Fibroblast of skin of left biceps (primary cell): ENCODE results near the gene TNFSF12.

ENCODE experiments used
- DNase-seq, 2 experiments: peaks; one replicate each; pipeline ENCODE4 v3.0.0-alpha.2; 2013; ENCODE audit warnings: low read depth in 2 of 2

Gene TNFSF12

DNA sequence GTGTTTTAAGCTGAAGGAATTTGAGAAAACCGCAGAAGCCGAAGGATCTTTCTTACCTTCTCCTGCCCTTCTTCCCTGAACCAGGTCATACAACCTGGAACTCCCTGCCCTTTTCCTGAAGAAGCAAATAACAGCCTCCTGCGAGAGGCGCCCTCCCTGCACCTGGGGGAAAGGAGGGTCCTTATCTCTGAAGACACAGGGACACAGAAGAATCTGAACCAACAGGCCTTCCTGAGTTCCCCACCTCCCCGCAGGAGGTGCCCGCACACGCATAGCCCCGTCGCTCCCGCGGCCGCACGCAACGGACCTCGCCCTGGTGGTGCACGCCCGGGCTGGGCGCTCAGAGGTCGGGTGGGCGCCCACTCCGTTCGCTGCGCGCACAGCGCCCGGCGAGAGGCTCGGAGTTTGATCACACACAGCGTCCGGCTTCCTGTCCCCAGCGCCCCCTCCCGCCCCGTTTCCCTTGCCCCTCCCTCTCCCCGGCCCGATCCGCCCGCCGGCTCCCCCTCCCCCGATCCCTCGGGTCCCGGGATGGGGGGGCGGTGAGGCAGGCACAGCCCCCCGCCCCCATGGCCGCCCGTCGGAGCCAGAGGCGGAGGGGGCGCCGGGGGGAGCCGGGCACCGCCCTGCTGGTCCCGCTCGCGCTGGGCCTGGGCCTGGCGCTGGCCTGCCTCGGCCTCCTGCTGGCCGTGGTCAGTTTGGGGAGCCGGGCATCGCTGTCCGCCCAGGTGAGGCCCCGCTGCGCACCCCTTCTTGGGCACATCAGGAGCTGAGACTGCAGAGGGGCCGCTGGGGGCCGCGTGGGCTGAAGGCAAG is at the start of gene TNFSF12:
Gene TNFSF12, plus strand, starts transcription at position 474 of the 816 bp plus-strand sequence. Its CDS starts 96 bp downstream, at position 570.
- DNase-seq: no peak

DNA sequence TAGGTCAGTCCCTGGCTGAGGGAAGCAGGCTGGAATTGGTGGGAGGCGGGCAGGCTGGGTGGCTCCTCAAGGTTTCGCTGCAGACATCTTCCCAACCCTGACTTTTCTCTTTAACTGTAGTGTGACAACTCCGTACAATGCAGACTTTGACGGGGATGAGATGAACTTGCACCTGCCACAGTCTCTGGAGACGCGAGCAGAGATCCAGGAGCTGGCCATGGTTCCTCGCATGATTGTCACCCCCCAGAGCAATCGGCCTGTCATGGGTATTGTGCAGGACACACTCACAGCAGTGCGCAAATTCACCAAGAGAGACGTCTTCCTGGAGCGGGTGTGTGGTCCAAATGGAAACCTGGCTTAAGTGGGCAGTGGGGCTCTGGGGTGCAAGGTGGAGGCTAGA is 49.7 kb upstream of the TNFSF12 start:
- no peak for DNase-seq

GRCh38 chr17:7501729-7502128 is 47.1 kb upstream of the TNFSF12 start:
- no peak for DNase-seq

- DNase-seq: no peak
These were observed 46.5 kb upstream of the TNFSF12 start for GRCh38 chr17:7502171-7502847.

DNA sequence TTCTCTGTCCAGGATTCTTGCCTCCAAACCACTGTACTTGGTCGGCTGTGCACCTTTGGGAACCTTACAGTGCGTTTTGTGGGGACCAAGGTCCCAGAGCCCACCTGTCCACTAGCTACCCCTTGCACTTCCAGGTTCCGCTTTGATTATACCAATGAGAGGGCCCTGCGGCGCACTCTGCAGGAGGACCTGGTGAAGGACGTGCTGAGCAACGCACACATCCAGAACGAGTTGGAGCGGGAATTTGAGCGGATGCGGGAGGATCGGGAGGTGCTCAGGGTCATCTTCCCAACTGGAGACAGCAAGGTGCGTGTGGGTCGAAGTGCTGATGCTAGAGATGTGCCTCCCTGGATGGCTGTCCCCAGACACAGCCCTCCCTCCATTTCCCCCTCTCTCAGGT is 45.9 kb upstream of the TNFSF12 start:
- DNase-seq: no peak

- no peak for DNase-seq
These were observed 45.3 kb upstream of the TNFSF12 start for GRCh38 chr17:7503521-7503920.

DNA sequence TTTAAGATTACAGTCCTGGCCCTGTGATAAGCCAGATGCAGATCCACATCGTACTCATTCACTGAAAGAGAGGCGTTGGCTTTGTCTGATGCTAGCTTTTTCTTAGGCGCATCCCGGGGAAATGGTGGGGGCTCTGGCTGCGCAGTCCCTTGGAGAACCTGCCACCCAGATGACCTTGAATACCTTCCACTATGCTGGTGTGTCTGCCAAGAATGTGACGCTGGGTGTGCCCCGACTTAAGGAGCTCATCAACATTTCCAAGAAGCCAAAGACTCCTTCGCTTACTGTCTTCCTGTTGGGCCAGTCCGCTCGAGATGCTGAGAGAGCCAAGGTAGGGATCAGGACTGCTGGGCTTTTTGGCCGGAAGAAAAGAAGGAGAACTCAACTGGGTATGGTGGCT is 40.7 kb upstream of the TNFSF12 start:
- no peak for DNase-seq

- DNase-seq: no peak
These were observed 40.0 kb upstream of the TNFSF12 start for GRCh38 chr17:7508846-7509245.

DNA sequence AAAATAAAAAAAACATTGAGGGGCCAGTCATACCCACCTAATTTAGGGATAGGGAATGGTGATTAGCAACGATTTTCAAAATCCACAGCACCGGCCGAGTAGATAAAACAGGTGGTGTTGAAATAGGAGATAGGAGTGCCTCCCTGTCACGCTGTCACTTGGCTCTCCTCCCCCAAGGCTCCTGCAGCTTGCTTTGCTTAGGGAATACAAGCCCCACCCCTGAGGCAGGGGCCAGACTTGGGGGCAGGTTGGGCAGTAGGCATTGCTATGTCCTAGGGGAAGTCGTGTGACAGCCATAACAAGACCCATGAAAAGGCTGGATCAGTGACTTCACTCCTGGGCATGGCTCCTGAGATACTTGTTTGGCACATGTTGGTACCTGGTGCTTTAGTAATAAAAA is 38.9 kb upstream of the TNFSF12 start:
- DNase-seq: no peak

- DNase-seq: no peak
These were observed 37.8 kb upstream of the TNFSF12 start for GRCh38 chr17:7511108-7511507.

GRCh38 chr17:7512105-7512504 is 36.8 kb upstream of the TNFSF12 start:
- DNase-seq: no peak

DNA sequence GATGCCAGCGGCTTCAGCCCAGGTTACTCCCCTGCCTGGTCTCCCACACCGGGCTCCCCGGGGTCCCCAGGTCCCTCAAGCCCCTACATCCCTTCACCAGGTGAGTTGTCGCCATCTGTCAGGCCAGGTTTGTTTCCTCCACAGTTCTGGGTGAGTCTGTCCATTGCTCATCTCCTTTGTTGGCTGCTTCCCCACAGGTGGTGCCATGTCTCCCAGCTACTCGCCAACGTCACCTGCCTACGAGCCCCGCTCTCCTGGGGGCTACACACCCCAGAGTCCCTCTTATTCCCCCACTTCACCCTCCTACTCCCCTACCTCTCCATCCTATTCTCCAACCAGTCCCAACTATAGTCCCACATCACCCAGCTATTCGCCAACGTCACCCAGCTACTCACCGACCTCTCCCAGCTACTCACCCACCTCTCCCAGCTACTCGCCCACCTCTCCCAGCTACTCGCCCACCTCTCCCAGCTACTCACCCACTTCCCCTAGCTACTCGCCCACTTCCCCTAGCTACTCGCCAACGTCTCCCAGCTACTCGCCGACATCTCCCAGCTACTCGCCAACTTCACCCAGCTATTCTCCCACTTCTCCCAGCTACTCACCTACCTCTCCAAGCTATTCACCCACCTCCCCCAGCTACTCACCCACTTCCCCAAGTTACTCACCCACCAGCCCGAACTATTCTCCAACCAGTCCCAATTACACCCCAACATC is 35.9 kb upstream of the TNFSF12 start:
- no peak for DNase-seq

DNA sequence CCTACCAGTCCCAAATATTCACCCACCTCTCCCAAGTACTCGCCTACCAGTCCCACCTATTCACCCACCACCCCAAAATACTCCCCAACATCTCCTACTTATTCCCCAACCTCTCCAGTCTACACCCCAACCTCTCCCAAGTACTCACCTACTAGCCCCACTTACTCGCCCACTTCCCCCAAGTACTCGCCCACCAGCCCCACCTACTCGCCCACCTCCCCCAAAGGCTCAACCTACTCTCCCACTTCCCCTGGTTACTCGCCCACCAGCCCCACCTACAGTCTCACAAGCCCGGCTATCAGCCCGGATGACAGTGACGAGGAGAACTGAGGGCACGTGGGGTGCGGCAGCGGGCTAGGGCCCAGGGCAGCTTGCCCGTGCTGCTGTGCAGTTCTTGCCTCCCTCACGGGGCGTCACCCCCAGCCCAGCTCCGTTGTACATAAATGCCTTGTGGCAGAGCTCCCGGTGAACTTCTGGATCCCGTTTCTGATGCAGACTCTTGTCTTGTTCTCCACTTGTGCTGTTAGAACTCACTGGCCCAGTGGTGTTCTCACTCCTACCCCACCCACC is 34.9 kb upstream of the TNFSF12 start:
- DNase-seq: no peak

DNA sequence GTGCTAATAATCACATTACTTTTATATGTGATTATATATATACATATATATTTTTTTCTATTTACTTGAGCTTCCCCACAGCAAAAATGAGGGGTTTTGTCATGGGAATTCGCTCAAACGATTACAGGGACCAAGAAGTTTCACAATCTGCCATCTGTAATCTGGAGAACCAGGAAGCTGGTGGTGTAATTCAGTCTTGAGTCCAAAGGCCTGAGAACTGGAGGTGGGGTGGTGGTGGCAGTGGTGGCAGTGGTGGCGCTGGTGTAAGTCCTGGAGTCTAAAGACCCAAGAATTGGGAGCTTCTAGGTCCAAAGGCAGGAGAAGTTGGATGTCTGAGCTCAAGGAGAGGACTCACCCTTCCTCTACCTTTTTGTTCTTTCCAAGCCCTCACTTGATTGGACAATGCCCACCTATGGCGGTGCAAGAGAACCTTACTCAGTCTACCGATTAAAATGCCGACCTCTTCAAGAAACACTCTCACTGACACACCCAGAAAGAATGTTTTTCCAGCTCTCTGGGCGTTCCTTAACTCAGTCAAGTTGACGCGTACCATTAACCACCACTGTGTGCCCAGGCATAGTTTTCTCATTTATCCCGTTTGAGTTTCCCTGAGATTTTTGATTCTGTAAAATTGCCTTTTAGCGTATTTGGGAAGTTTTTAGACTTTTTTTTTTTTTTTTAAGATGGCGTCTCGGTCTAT is 32.8 kb upstream of the TNFSF12 start:
- DNase-seq: no peak

DNA sequence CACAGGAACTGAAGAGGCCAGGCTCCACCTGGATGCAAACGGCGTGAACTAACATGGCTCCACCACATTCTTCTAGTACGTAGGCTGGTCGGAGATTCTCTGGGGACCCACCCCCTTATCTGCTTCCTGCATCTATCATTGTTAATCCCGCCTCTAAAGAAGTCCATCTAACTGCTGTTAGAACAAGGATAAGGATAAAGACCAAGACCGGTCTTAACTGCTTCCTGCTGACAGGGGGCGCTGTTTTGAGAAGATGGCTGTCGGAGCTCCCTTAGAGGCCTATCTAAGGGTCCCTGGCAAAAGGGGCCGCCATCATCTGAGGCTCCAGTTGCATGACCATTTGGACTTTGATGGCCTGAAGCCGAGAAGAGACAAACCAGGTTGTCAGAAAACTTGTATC is 25.8 kb upstream of the TNFSF12 start:
- DNase-seq: no peak

GRCh38 chr17:7528842-7529241 is 20.0 kb upstream of the TNFSF12 start:
- DNase-seq: no peak

DNA sequence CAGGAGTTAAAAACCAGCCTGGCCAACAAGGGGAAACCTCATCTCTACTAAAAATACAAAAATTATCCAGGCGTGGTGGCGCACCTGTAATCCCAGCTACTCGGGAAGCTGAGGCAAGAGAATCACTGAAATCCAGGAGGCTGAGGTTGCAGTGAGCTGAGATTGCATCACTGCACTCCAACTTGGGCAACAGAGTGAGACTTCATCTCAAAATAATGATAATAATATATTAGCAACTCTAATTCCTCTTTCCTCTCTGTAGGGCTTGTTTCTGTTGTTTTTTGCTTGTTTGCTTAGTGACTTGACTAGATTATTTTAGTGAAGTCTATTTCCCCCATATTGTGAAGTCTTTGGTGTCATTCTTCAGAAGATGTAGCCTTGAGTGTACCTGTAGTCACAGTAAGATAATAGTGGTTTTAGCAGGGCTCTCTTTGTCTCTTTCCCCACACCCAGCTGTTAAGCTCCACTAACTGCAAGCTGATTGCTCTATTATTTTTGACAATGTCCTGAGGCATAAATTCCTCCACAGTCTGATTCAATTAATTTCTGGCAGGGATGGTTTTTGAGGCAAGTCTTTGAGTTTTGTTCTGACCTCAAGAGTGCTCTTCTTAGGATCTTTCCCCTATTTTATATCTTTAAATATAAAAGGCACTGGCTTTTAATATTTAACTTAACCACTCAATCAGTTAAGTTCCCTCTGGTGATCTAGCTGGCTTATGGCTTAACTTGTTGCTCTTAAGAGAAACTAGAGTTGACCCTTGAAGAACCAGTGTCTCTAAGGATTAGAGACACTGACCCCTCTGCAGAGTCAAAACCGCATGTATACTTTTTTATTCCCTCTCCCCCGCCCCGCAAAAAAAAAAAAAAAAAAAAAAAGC is 18.6 kb upstream of the TNFSF12 start:
- DNase-seq: no peak

DNA sequence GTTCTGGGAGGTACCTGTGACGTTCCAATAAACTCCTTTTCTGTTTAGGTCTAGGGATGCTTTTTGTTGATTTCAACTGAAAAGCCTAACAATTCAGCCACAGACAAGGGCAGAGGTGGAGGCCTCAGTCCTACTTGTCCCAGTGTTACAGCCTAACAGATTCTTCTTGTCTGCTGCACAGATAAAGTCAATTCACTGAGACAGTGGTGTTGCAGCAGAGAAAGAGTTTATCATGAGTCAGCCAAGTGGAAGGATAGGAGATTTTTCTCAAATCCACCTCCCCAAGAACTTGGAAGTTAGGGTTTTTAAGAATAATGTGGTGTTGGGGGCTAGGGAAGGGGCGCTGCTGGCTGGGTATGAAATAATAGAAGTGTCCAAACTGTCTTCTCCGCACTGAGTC is 10.8 kb upstream of the TNFSF12 start:
- no peak for DNase-seq

GRCh38 chr17:7538891-7539545 is 9.8 kb upstream of the TNFSF12 start:
- DNase-seq: no peak

GRCh38 chr17:7541074-7541621 is 7.7 kb upstream of the TNFSF12 start:
- DNase-seq: no peak
